Sigmoid colon (tissue), 7 donors: Measurements from ENCODE around the gene NKD2. TPM values are rescaled to one million over a fixed set of nuclear protein-coding genes. Genes with fewer than 3 reads are reported as not detected.
A peak's percentile ranks its signal among the peaks of the same experiment; 100 is the strongest.

Source experiments
- DNase-seq: peaks from one replicate; pipeline ENCODE4 v3.0.0-alpha.2; 2019
- H3K27ac ChIP-seq, 4 donors: fragments of 200-600 bp; sonication (generic); one replicate each; pipeline ENCODE4 v1.5.1; 2016 to 2019; ENCODE audit warnings: mild to moderate bottlenecking in 1 of 4
- H3K27me3 ChIP-seq, 3 donors: fragments of 200-600 bp; sonication (generic); one replicate each; pipeline ENCODE4 v1.5.1; 2019; ENCODE audit warnings: mild to moderate bottlenecking in 1 of 3
- H3K36me3 ChIP-seq, 4 donors: fragments of 200-600 bp; sonication (generic); one replicate each; pipeline ENCODE4 v1.5.1; 2016 to 2019
- H3K4me1 ChIP-seq, 4 donors: fragments of 200-600 bp; sonication (generic); one replicate each; pipeline ENCODE4 v1.5.1; 2017 to 2019
- H3K4me3 ChIP-seq, 4 donors: fragments of 200-600 bp; sonication (generic); one replicate each; pipeline ENCODE4 v1.5.1; 2017 to 2019; ENCODE audit warnings: mild to moderate bottlenecking in 2 of 4, moderate library complexity in 1 of 4
- H3K9me3 ChIP-seq, 4 donors: fragments of 200-600 bp in 3 of 4; sonication (generic) in 3 of 4; one replicate each; pipeline versions ENCODE4 v1.5.1 to v1.6.1; 2013 to 2019
- CTCF ChIP-seq, 4 experiments: fragments of 450-650 bp in 3 of 4; fragments of 200-600 bp in 1 of 4; IDR thresholded peaks; one replicate each; pipeline ENCODE4 v1.5.1; 2016 to 2019; ENCODE audit warnings: antibody characterized with exemption in 4 of 4, mild to moderate bottlenecking in 3 of 4, moderate library complexity in 2 of 4
- EP300 ChIP-seq, 4 donors: sonication (generic); formaldehyde crosslinking; IDR thresholded peaks; one replicate each; pipeline ENCODE4 v1.6.1; 2017; ENCODE audit warnings: antibody characterized with exemption in 4 of 4
- POLR2A ChIP-seq, 2 donors: fragments of 450-650 bp; IDR thresholded peaks; one replicate each; pipeline ENCODE4 v1.6.1; 2016; ENCODE audit warnings: antibody characterized with exemption in 2 of 2, mild to moderate bottlenecking in 2 of 2, moderate library complexity in 2 of 2
- POLR2AphosphoS5 ChIP-seq, 4 donors: sonication (generic); formaldehyde crosslinking; IDR thresholded peaks; one replicate each; pipeline ENCODE4 v1.6.1; 2017; ENCODE audit warnings: antibody characterized with exemption in 4 of 4
- WGBS, 2 donors: extraction: QIAGEN DNeasy Blood & Tissue Kit; methylation state at CpG; one replicate each; pipeline ENCODE4 v1.1.7; 2013; 5-methylcytosine and 5-hydroxymethylcytosine counted together
- intact Hi-C: fragments of 100-400 bp; cut with DNase I; formaldehyde crosslinking; loops from one replicate; pipeline ENCODE4 v1.15.1; 2023
- polyA plus RNA-seq, 3 donors: library from polyadenylated mRNA; stranded (reverse); fragments of 200-250 nt; gene quantifications; one replicate each; pipeline ENCODE4 v1.2.3, GENCODE V29; 2013
- total RNA-seq, 4 donors: library from RNA; depleted of rRNA; stranded (reverse); fragments of >200 nt; gene quantifications; one replicate each; pipeline ENCODE4 v1.1.0, GENCODE V29; 2016
- donor health status: healthy with polysubstance abuse.
- donor health status: Bipolar disorder and iron deficiency.
- donor health status: healthy.

The NKD2 gene
- total and polyA plus RNA-seq, 7 donors, result 0.60 to 4.4 (median 1.8) TPM

GRCh38 chr5:1033606-1034420 lies 25.2 kb downstream of the NKD2 start:
- peak; percentile 39 for DNase-seq
- Histone ChIP-seq H3K27me3 (peaks cover 0 to 8% (median 0%) of the 10 kb centered on the region in 3 donors), H3K9me3 (no peaks in the 10 kb centered on the region), H3K4me3 (no peak overlapping the region), H3K4me1 (no peaks in the 10 kb centered on the region), H3K36me3 (no peaks in the 10 kb centered on the region), H3K27ac (no peak overlapping the region)
- intact Hi-C loops, result no loop called here
- no peak for TF ChIP-seq POLR2AphosphoS5 (IDR thresholded peaks at IDR 0.05)
- no peak for TF ChIP-seq EP300 (IDR thresholded peaks at IDR 0.05)
- TF ChIP-seq POLR2A (IDR thresholded peaks at IDR 0.05), result no peak
- no peak for TF ChIP-seq CTCF (IDR thresholded peaks at IDR 0.05)
- WGBS, 2 donors, result 86 to 93% methylated on average over 29 of the region's 29 CpGs

- no peaks in the 10 kb centered on the region for H3K4me1 ChIP-seq
- 92 to 94% methylated on average over 17 of the region's 17 CpGs for WGBS, 2 donors
- H3K4me3 ChIP-seq, result no peak overlapping the region
- TF ChIP-seq POLR2A (IDR thresholded peaks at IDR 0.05) (no peak), EP300 (IDR thresholded peaks at IDR 0.05) (no peak), CTCF (IDR thresholded peaks at IDR 0.05) (no peak), POLR2AphosphoS5 (IDR thresholded peaks at IDR 0.05) (no peak)
- no peak overlapping the region for H3K27ac ChIP-seq
- no peaks in the 10 kb centered on the region for H3K36me3 ChIP-seq
- H3K9me3 ChIP-seq, result no peaks in the 10 kb centered on the region
- intact Hi-C loops, result no loop called here
- H3K27me3 ChIP-seq, result peaks cover 0 to 8% (median 0%) of the 10 kb centered on the region in 3 donors
- DNase-seq, result peak; percentile 46
Observed at GRCh38 chr5:1034421-1034905, 25.9 kb downstream of the NKD2 start.

- H3K36me3 ChIP-seq, result no peaks in the 10 kb centered on the region
- DNase-seq, result no peak
- intact Hi-C loops, result no loop called here
- 88 to 93% methylated on average over 2 of the region's 2 CpGs for WGBS, 2 donors
- peaks cover 0 to 6% (median 0%) of the 10 kb centered on the region in 3 donors for H3K27me3 ChIP-seq
- H3K4me1 ChIP-seq, result no peaks in the 10 kb centered on the region
- no peak overlapping the region for H3K4me3 ChIP-seq
- H3K9me3 ChIP-seq, result no peaks in the 10 kb centered on the region
- TF ChIP-seq POLR2AphosphoS5 (IDR thresholded peaks at IDR 0.05) (no peak), POLR2A (IDR thresholded peaks at IDR 0.05) (no peak), EP300 (IDR thresholded peaks at IDR 0.05) (no peak), CTCF (IDR thresholded peaks at IDR 0.05) (no peak)
- no peak overlapping the region for H3K27ac ChIP-seq
Observed at GRCh38 chr5:1034986-1035385, 26.4 kb downstream of the NKD2 start.

- H3K4me1 ChIP-seq, result no peaks in the 10 kb centered on the region
- TF ChIP-seq EP300 (IDR thresholded peaks at IDR 0.05), result no peak
- no peak for TF ChIP-seq POLR2A (IDR thresholded peaks at IDR 0.05)
- TF ChIP-seq CTCF (IDR thresholded peaks at IDR 0.05), result no peak
- no peak for TF ChIP-seq POLR2AphosphoS5 (IDR thresholded peaks at IDR 0.05)
- no peaks in the 10 kb centered on the region for H3K36me3 ChIP-seq
- peak; percentile 50 for DNase-seq
- H3K4me3 ChIP-seq, result no peak overlapping the region
- WGBS, 2 donors, result 84 to 94% methylated on average over 25 of the region's 25 CpGs
- H3K27ac ChIP-seq, result no peak overlapping the region
- intact Hi-C loops, result no loop called here
- H3K9me3 ChIP-seq, result no peaks in the 10 kb centered on the region
- no peaks in the 10 kb centered on the region for H3K27me3 ChIP-seq
Observed at GRCh38 chr5:1035421-1036405, 27.1 kb downstream of the NKD2 start.
